GM12801 (cell line): ENCODE measurements around the gene AGAP5.
"Not testable (repeated sequence)": the region's sequence is repeated elsewhere in the genome, so short reads cannot be mapped to it uniquely, and the experiment has no call there.

ENCODE experiments used
- CTCF ChIP-seq: IDR thresholded peaks from one replicate; pipeline ENCODE4 v1.5.1; 2011; ENCODE audit warnings: control low read depth; ENCODE audit not compliant: insufficient read length; ENCODE audit errors: extremely low read depth

Gene AGAP5

GRCh38 chr10:73697675-73698159 lies at the start of gene AGAP5:
AGAP5 (minus strand) TSS chr10:73698109; CDS start chr10:73697755, 354 bp downstream.
- not testable (repeated sequence) for TF ChIP-seq CTCF

- TF ChIP-seq CTCF: no peak
Observed at GRCh38 chr10:73746721-73747120, 48.8 kb upstream of the AGAP5 start.

GRCh38 chr10:73744664-73744975 lies 46.7 kb upstream of the AGAP5 start:
- no peak for TF ChIP-seq CTCF

- no peak for TF ChIP-seq CTCF
Observed at GRCh38 chr10:73743905-73744663, 46.2 kb upstream of the AGAP5 start, which contains the start of gene SEC24C. SEC24C (plus strand) TSS chr10:73744372; CDS start chr10:73746833, 2,461 bp downstream.

- no peak for TF ChIP-seq CTCF
Observed at GRCh38 chr10:73743327-73743904, 45.5 kb upstream of the AGAP5 start.

GRCh38 chr10:73742454-73742734 lies 44.5 kb upstream of the AGAP5 start:
- TF ChIP-seq CTCF: no peak

GRCh38 chr10:73734796-73735305 lies 36.9 kb upstream of the AGAP5 start:
- TF ChIP-seq CTCF: no peak
